Ammon's horn (tissue), 1 donor: Measurements from ENCODE around the gene TEX54.
"Not testable (repeated sequence)": the region's sequence is repeated elsewhere in the genome, so short reads cannot be mapped to it uniquely, and the experiment has no call there.

Experiments used
- DNase-seq: peaks from one replicate; pipeline ENCODE4 v3.0.0-alpha.2; 2016; ENCODE audit warnings: low spot score

TEX54 gene

GRCh38 chr11:62855571-62856332 lies 23.1 kb upstream of the TEX54 start:
- DNase-seq: peak; percentile 97

GRCh38 chr11:62854825-62855570 lies 22.4 kb upstream of the TEX54 start:
- DNase-seq: no peak

- DNase-seq: no peak
Observed at GRCh38 chr11:62854013-62854824, 21.6 kb upstream of the TEX54 start.

DNA sequence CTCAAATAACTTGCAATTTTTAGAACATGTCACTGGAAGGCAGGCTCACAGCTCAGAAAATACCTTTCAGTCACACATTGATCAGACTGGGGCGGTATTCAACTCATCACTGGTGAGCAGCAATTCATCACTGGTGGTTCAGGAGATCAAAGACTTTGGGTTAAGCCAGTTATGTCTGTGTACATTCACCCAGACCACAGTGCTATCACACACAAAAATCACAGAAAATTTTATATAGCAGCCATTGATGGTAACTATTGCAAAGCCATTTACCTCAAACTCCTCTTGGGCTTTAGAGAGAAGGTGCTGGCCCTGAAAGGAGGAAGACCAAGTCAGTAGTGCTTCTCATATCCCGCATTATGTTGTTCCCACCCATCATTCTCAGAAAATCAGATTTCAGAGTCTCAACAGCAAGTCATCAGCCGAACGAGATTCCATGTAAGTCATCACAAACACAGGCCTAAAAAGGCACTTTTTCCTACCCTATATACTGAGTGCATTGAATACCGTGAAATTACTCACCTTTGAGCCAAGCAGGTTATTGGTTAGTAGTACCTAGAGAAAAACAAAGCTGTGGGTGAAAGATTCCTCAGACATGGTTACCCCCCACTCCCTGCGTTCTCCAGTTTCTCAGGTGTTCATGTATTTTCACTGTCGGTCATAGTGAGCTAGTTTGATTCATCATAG lies 20.8 kb upstream of the TEX54 start:
- no peak for DNase-seq

- no peak for DNase-seq
Observed at GRCh38 chr11:62852523-62853188, 20.0 kb upstream of the TEX54 start.

- DNase-seq: no peak
Observed at GRCh38 chr11:62851807-62852522, 19.3 kb upstream of the TEX54 start.

- no peak for DNase-seq
Observed at GRCh38 chr11:62850911-62851806, 18.5 kb upstream of the TEX54 start.

DNA sequence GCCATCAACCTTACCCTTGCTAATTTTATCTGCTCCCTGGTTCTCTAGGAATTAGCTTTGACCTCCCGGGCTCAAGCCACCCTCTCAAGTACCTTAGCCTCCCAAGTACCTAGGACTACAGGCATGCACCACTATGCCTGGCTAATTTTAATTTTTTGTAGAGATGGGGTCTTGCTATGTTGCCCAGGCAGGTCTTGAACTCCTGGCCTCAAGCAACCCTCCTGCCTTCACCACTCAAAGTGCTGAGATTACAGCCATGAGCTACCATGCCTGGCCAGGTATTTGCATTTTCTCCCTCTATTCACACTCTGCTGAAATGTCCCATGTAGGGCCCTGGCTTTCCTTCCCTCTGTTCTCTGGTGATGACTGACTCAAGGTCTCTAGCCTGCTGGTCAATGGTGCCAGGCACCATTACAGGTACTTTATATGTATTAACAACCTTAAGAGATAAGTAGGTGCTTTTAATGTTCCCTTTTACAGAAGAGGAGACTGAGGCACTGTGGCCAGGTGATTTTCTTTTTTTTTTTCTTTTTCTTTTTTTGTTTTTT lies 15.2 kb upstream of the TEX54 start:
- no peak for DNase-seq

GRCh38 chr11:62846177-62846576 lies 13.5 kb upstream of the TEX54 start:
- no peak for DNase-seq

DNA sequence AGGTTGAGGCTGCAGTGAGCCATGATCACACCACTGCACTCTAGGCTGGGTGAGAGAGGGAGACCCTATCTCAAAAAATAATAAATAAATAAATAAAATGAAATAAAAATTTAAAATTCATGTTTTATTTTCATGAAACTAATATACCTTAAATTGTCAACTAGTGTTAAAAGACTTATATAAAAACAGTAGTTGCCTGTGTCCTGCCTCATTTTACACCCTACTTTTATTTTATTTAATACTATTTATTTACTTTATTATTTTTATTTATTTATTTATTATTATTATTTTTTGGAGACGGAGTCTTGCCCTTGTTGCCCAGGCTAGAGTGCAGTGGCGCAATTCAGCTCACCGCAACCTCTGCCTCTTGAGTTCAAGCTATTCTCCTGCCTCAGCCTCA lies 11.5 kb upstream of the TEX54 start:
- DNase-seq: no peak

DNA sequence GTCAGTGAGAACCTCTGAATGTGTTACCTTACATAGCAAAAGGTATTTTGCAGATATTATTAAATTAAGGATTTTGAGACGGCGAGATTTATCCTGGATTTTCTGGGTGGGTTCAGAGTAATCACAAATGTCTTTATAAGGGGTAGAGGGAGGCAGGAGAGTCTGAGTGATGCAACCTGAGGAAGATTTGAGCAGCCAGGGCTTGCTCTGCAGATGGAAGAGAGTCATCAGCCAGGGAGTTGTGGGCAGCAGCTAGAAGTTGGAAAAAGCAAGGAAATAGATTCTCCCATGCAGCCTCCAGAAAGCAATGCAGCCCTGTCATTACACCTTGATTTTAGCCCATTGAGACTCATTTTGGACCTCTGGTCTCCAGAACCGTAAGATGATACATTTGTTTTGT lies 10.8 kb upstream of the TEX54 start:
- DNase-seq: no peak

- not testable (repeated sequence) for DNase-seq
Observed at GRCh38 chr11:62842891-62843290, 10.2 kb upstream of the TEX54 start.

DNA sequence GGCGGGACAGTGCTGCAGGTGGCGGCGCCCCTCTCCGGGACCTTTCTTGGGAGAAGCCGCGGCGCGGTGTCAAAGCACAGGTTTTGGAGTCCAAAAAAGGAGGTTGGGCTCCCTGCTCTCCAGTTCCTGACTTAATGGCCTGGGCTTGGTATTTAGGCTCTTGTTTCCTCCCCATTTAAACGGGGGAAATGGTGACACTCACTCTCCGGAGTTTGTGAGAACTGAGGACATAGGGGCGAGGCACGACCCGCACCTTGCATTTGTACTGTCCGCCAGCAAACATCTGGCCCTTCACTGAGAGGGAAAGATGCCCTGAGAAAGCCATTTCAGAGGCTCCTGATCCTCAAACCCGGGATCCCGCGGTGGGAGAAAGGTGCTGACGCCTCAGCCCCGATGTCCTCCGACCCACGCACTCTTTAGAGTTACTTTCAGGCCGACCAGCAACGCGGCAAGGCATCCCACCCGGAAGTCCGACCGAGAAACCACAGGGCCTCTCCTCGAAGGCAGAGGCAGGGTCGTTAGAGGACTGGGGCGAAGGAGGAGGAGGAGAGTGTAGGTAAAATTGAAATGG lies 9.6 kb upstream of the TEX54 start:
- no peak for DNase-seq

GRCh38 chr11:62841361-62842170 lies 8.9 kb upstream of the TEX54 start:
- peak; percentile 95 for DNase-seq

DNA sequence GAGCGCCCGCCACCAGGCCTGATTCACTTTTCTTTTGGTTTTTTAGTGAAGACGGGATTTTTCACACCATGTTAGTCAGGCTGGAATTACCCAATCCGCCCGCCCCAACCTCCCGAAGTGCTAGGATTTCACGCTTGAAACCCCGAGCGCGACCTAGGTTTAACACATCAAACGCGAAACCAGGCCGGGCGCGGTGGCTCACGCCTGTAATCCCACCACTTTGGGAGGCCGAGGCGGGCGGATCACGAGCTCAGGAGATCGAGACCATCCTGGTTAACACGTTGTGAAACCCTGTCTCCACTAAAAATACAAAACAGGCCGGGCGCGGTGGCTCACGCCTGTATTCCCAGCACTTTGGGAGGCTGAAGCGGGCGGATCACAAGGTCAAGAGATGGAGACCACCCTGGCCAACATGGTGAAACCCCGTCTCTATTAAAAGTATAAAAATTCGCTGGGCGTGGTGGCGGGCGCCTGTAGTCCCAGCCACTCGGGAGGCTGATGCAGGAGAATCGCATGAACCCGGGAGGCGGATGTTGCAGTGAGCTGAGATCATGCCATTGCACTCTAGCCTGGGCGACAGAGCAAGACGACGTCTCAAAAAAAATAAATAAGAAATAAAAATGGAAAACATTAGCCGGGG lies 8.2 kb upstream of the TEX54 start:
- DNase-seq: peak; percentile 45

DNA sequence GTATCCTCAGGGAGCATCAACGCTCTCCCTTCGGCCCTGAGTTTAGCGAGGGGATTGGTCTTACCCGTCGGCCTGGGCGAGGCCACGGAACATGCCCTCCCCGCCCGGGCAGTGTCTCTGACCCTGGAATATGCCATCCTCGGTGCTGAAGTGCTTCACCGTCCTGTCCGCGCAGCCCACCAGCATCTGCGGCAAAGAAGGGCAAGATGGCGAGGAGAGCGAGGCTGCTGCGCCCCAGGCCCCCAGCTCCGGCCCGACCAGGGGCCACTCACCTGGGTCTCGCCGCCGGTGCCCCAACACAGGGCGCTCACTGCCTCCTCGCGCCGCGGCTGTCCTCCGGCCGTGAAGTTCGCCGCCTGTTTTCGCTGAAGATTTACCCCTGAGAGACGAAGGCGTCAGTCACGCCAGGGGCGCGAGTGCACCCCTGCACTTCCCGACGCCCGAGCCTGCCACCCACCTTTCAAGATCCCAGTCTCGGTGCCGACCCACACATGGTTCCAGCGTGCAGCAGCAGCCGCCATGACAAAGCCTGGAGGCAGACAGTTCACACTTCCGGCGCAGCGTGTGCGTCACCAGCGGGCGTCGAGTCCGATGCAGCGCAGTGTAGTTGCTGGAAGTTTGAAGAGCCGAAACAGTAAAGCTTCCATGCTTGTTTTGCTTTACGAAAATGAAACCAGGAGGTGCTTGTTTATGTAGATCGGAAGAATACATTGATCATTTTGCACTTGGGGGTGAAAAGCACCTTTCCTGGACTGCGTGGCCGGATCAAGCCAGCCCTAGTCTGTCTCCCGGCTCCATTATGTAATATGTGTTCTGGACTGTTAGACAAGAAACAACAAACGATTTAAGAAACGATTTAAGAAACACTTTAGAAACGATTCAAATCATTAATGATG lies 6.7 kb upstream of the TEX54 start, which contains the start of gene WDR74:
Gene WDR74 (minus strand): TSS at position 541 of the 896 bp plus-strand sequence. CDS start 20 bp downstream, at position 521.
- peak; percentile 98 for DNase-seq

DNA sequence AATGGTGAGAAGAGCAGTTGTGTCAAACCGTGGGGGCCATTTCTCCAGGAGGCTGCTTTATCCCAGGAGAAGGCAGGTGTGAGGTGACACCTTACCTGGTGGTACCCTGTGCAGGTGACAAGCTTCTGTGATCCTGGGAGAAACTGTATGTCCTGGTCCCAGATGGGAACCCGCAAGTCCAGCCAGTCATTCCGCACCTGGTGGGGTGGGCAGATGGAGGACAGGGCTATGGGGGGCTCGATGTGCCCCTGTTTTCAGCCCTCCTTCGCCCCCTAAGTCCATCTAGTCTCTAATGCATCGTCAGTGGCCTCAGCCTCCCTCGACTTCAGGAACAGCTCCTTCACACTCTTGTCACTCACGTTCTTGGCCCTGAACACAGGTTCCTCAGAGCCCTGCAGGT lies 2.7 kb upstream of the TEX54 start:
- no peak for DNase-seq
